Measurements from ENCODE around the gene MYT1. TPM values are rescaled to one million over a fixed set of nuclear protein-coding genes. Genes with fewer than 3 reads are reported as not detected.

Gene MYT1
- total and polyA plus RNA-seq, 11 donors: 0.07 to 0.23 (median 0.09) TPM; not detected in 5

- Histone ChIP-seq H3K27me3 (no peaks in the 10 kb centered on the region), H3K9me3 (no peaks in the 10 kb centered on the region), H3K27ac (no peak overlapping the region), H3K36me3 (no peaks in the 10 kb centered on the region), H3K4me3 (no peak overlapping the region), H3K4me1 (peaks cover 0 to 16% (median 2%) of the 10 kb centered on the region in 12 donors)
- no peak for TF ChIP-seq POLR2A (IDR thresholded peaks at IDR 0.05)
- TF ChIP-seq, protein P1, sequence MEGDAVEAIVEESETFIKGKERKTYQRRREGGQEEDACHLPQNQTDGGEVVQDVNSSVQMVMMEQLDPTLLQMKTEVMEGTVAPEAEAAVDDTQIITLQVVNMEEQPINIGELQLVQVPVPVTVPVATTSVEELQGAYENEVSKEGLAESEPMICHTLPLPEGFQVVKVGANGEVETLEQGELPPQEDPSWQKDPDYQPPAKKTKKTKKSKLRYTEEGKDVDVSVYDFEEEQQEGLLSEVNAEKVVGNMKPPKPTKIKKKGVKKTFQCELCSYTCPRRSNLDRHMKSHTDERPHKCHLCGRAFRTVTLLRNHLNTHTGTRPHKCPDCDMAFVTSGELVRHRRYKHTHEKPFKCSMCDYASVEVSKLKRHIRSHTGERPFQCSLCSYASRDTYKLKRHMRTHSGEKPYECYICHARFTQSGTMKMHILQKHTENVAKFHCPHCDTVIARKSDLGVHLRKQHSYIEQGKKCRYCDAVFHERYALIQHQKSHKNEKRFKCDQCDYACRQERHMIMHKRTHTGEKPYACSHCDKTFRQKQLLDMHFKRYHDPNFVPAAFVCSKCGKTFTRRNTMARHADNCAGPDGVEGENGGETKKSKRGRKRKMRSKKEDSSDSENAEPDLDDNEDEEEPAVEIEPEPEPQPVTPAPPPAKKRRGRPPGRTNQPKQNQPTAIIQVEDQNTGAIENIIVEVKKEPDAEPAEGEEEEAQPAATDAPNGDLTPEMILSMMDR (IDR thresholded peaks at IDR 0.05): no peak
- DNase-seq: peak in 2 of 5 donors; percentile 20 to 51
- 42 to 50% (median 45%) methylated on average over 11 of the region's 11 CpGs for WGBS, 4 donors
- intact Hi-C loops (cut with DNase I): no loop called here
- ATAC-seq: peak in 2 of 4 donors; percentile 16 to 26
Observed at GRCh38 chr20:64238115-64238825, 74.0 kb downstream of the MYT1 start.

DNA sequence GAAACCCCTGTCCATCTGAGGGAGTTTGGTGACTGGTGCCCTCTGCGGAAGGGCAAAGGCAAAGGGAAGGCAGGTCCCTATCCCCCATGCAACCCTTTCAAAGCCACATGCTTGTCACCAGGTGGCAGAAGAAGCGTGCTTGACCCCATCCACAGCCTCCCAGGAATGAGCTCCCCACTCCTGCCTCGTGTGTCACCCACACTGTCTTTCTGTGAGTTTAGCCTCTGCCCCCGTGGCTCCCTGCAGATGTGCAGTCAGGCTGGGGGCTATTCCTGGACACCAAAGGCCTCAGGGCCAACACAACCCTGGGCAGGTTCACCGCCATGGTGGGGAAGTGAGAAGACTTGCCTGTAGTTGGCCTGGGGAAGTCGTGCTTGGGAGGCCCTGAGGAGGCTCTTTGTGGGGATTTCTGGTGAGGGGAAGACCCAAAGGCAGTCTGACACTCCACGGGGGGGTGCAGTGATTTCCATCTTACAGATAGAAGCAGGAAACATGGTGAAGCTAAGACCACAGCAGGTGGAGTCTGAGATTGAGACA lies 74.7 kb downstream of the MYT1 start:
- 74 to 84% (median 77%) methylated on average over 7 of the region's 7 CpGs for WGBS, 4 donors
- no peaks in the 10 kb centered on the region for H3K27me3 ChIP-seq
- no peak overlapping the region for H3K4me3 ChIP-seq
- TF ChIP-seq, protein P1 (IDR thresholded peaks at IDR 0.05): no peak
- no peak for TF ChIP-seq POLR2A (IDR thresholded peaks at IDR 0.05)
- intact Hi-C loops (cut with DNase I): no loop called here
- peaks cover 0 to 13% (median 2%) of the 10 kb centered on the region in 12 donors for H3K4me1 ChIP-seq
- DNase-seq: peak in 1 of 5 donors; percentile 47
- H3K36me3 ChIP-seq: no peaks in the 10 kb centered on the region
- no peak overlapping the region for H3K27ac ChIP-seq
- H3K9me3 ChIP-seq: no peaks in the 10 kb centered on the region
- no peak for ATAC-seq

- intact Hi-C loops (cut with DNase I): no loop called here
- H3K4me1 ChIP-seq: peaks cover 0 to 8% (median 0%) of the 10 kb centered on the region in 12 donors
- DNase-seq (peak in 1 of 5 donors; percentile 47), ATAC-seq (no peak)
- no peak for TF ChIP-seq POLR2A (IDR thresholded peaks at IDR 0.05)
- TF ChIP-seq, protein P1 (IDR thresholded peaks at IDR 0.05): no peak
- H3K27ac ChIP-seq: no peak overlapping the region
- H3K9me3 ChIP-seq: no peaks in the 10 kb centered on the region
- H3K36me3 ChIP-seq: no peaks in the 10 kb centered on the region
- no peak overlapping the region for H3K4me3 ChIP-seq
- 87 to 95% (median 93%) methylated on average over 19 of the region's 19 CpGs for WGBS, 4 donors
- H3K27me3 ChIP-seq: no peaks in the 10 kb centered on the region
Observed at GRCh38 chr20:64239449-64240242, 75.4 kb downstream of the MYT1 start.
